RWPE1 (cell line): ENCODE data around the gene GALNT15.

Source experiments
- CTCF ChIA-PET: fragments of 350-600 bp; sonication (Branson Sonifier 250); formaldehyde crosslinking; extraction: SDS; loops from one replicate; lab custom pipeline; 2021; lab: Yijun Ruan, JAX
- POLR2A ChIA-PET: fragments of 400-600 bp; formaldehyde crosslinking; extraction: SDS; loops from one replicate; lab custom pipeline; 2020; ENCODE audit warnings: antibody characterized with exemption; ENCODE audit not compliant: low non-redundant PET; lab: Yijun Ruan, JAX
- DNase-seq: peaks from one replicate; pipeline ENCODE4 v3.0.0; 2012; ENCODE audit warnings: low spot score
- H3K27ac ChIP-seq: fragments of 450-650 bp; 2 replicates; pipeline ENCODE4 v1.5.1; 2017
- TF ChIP-seq, protein P1 (sequence below): fragments of 450-650 bp; conservative IDR thresholded peaks from 2 replicates; pipeline ENCODE4 v1.5.1; 2017; ENCODE audit warnings: low read depth, mild to moderate bottlenecking

Gene GALNT15

DNA sequence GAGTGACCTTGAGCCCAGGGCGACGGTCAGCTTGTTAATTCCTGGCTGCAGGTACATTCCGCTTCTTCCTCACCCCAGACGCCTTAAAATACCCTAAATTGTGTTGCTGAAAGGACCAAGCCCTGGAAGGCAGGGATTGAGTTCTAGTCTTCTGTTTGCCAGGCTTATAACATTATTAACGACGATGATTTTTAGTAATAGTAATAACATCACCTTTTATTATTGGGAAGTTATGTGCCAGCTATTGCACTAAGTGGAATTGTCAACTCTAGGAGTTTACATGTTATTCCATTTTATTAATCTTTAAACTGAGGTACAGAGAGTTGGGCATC, 90.9 kb downstream of the GALNT15 start:
- TF ChIP-seq, protein P1, sequence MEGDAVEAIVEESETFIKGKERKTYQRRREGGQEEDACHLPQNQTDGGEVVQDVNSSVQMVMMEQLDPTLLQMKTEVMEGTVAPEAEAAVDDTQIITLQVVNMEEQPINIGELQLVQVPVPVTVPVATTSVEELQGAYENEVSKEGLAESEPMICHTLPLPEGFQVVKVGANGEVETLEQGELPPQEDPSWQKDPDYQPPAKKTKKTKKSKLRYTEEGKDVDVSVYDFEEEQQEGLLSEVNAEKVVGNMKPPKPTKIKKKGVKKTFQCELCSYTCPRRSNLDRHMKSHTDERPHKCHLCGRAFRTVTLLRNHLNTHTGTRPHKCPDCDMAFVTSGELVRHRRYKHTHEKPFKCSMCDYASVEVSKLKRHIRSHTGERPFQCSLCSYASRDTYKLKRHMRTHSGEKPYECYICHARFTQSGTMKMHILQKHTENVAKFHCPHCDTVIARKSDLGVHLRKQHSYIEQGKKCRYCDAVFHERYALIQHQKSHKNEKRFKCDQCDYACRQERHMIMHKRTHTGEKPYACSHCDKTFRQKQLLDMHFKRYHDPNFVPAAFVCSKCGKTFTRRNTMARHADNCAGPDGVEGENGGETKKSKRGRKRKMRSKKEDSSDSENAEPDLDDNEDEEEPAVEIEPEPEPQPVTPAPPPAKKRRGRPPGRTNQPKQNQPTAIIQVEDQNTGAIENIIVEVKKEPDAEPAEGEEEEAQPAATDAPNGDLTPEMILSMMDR, result no peak
- H3K27ac ChIP-seq, result peak overlapping the region; percentile 81
- CTCF ChIA-PET, result no interaction called here
- POLR2A ChIA-PET, result no interaction called here
- no peak for DNase-seq

DNA sequence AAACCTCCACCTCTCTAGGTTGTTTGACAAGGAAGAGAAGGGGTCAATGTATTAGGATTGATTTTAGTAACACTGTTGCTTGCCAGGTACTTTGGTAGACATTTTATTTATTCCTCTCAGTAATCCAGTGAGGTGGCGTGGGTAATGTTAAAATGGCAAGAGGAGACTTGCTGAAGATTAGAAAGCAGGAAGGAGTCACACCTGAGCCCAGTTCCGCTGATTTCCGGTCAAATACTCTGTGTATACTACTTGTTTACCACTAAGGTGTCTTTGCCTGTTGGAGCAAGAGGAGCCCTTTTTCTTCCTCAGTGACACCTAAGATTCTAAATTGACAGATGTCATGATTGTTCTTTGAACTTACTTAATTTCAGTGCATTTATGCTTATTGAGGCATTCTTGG, 92.2 kb downstream of the GALNT15 start:
- CTCF ChIA-PET, result no interaction called here
- POLR2A ChIA-PET, result no interaction called here
- TF ChIP-seq, protein P1, result no peak
- no peak overlapping the region for H3K27ac ChIP-seq
- DNase-seq, result peak; percentile 18

DNA sequence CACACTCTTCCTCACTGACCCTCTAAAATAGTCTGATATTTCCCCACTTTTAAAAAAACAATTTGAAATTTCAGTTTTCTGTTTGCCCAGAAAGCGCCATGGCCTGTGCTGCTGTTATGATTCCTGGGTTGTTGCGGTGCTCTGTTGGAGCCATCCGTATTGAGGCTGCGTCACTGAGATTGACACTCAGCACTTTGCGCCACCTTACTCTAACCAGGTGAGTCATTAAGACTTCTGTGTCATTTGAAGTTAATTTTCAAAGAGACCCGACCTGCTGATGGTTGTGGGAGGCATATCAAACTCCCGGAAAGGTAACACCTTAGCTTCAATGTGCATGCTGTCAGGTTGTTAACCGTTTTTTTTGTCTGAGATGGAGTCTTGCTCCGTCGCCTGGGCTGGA, 96.4 kb downstream of the GALNT15 start:
- ChIA-PET CTCF (interaction anchor here (0.6 kb wide), 1 partner anchor 1488 kb away, joined by 4 read pairs; no protein-coding TSS in a partner anchor), POLR2A (no interaction called here)
- DNase-seq, result no peak
- no peak overlapping the region for H3K27ac ChIP-seq
- TF ChIP-seq, protein P1, result no peak

DNA sequence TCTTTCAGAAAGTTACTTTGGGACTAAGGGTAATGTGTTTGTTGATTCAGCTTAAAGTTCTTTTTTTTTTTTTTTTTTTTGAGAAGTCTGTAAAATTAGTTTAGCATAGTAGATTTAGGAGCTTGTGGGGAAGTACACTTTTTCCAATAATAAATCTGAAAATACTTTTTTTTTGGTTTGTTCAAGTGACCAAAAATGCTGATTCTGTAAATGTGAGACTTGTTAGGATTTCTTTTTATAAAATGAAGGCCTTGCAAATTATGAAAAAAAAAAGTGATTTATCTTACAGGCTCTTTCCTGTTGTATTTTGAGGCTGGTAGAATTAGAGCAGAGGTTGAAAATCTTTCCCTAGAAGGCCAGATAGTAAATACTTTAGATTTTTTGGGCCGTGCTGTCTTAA, 98.1 kb downstream of the GALNT15 start:
- no peak for DNase-seq
- ChIA-PET CTCF (no interaction called here), POLR2A (no interaction called here)
- no peak overlapping the region for H3K27ac ChIP-seq
- TF ChIP-seq, protein P1, result no peak

DNA sequence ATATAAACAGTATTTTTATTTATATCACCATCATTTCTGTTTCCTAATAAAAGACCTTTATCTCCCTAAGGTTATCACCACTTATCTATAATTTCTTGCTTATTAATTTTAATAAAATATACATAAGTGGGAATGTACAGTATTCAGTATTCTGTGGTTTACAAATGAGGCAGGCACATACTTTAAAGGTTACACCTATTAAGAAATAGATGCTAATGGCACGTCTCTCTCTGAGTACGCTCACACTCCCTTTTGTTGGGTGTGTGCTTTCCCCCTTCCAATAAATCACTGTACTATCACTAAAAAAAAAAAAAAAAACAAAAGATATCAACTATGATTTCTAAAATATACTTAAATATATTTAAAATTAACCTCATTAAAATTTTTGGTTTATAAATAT, 99.4 kb downstream of the GALNT15 start:
- TF ChIP-seq, protein P1, result no peak
- CTCF ChIA-PET, result no interaction called here
- DNase-seq, result no peak
- POLR2A ChIA-PET, result no interaction called here
- H3K27ac ChIP-seq, result no peak overlapping the region

DNA sequence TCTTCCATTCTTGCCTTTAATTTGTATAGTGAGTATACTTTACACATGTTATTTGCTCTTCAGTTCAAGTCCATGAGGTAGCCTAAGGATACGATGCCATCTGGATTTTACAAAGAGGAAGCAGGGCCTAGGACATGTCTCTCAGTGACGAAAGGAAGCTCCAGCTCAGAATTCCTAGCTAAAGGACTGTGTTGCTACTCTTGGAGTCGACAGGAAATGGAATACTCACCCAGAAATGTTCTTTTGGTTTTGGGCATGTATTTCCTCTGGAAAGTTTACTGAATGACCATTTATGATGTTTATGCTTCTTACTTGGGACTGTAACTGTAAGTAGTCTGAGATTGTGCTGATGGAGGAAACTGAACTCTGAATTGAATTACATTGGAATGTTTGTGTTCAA, 103.0 kb downstream of the GALNT15 start:
- TF ChIP-seq, protein P1, result no peak
- POLR2A ChIA-PET, result no interaction called here
- CTCF ChIA-PET, result interaction anchor here (0.8 to 1.5 kb wide), 2 partner anchors 13 to 112 kb away, joined by 3 to 7 read pairs; no protein-coding TSS in a partner anchor

More for the DNA sequence above, 103.0 kb downstream of the GALNT15 start:
- no peak for DNase-seq
- H3K27ac ChIP-seq, result no peak overlapping the region
